Astrocyte (in vitro differentiated cells and primary cell): ENCODE data around the gene URM1. TPM values are rescaled to one million over a fixed set of nuclear protein-coding genes. Genes with fewer than 3 reads are reported as not detected.

Experiments used
- DNase-seq: peaks from one replicate; pipeline ENCODE4 v3.0.0-alpha.2; 2010; ENCODE audit warnings: low read depth
- FAIRE-seq: peaks from 2 replicates; lab custom pipeline; 2011; peaks lifted over from hg19 to GRCh38; lab: Jason Lieb, UNC
- H2AFZ ChIP-seq: 2 replicates; pipeline ENCODE4 v1.6.0; 2012; ENCODE audit warnings: low read depth, low read length, inconsistent platforms
- H3K27ac ChIP-seq: 2 replicates; pipeline ENCODE4 v1.5.1; 2011; ENCODE audit warnings: low read depth, low read length, inconsistent platforms
- H3K27me3 ChIP-seq: 2 replicates; pipeline ENCODE4 v1.6.0; 2011; ENCODE audit warnings: low read length, inconsistent platforms; ENCODE audit not compliant: insufficient read depth
- H3K36me3 ChIP-seq: 2 replicates; pipeline ENCODE4 v1.5.1; 2011; ENCODE audit warnings: low read length, inconsistent platforms; ENCODE audit not compliant: insufficient read depth
- H3K4me1 ChIP-seq: 2 replicates; pipeline ENCODE4 v1.5.1; 2011; ENCODE audit warnings: low read length, inconsistent platforms; ENCODE audit not compliant: insufficient read depth
- H3K4me2 ChIP-seq: 2 replicates; pipeline ENCODE4 v1.6.0; 2012; ENCODE audit warnings: low read length, inconsistent platforms
- H3K4me3 ChIP-seq: 2 replicates; pipeline ENCODE4 v1.5.1; 2011; ENCODE audit warnings: low read depth, mild to moderate bottlenecking, low read length, inconsistent platforms; ENCODE audit not compliant: insufficient read depth
- H3K79me2 ChIP-seq: 2 replicates; pipeline ENCODE4 v1.6.0; 2012; ENCODE audit warnings: mild to moderate bottlenecking, low read length, inconsistent platforms; ENCODE audit not compliant: insufficient read depth
- H3K9ac ChIP-seq: 2 replicates; pipeline ENCODE4 v1.6.0; 2012; ENCODE audit warnings: mild to moderate bottlenecking, low read length, inconsistent platforms
- H3K9me3 ChIP-seq: 2 replicates; pipeline ENCODE4 v1.5.1; 2012; ENCODE audit warnings: low read depth, mild to moderate bottlenecking, low read length, inconsistent platforms; ENCODE audit not compliant: insufficient read depth
- H4K20me1 ChIP-seq: 2 replicates; pipeline ENCODE4 v1.6.0; 2012; ENCODE audit warnings: low read length, inconsistent platforms; ENCODE audit not compliant: insufficient read depth
- H3K27ac Mint-ChIP-seq: one replicate; pipeline ENCODE4 v1.8.0; 2021; ENCODE audit warnings: mild to moderate bottlenecking, mixed read lengths; ENCODE audit not compliant: unreplicated experiment
- H3K27me3 Mint-ChIP-seq: one replicate; pipeline ENCODE4 v1.8.0; 2021; ENCODE audit warnings: low read depth, mixed read lengths; ENCODE audit not compliant: unreplicated experiment
- H3K36me3 Mint-ChIP-seq: one replicate; pipeline ENCODE4 v1.8.0; 2021; ENCODE audit warnings: low read depth, mixed read lengths; ENCODE audit not compliant: unreplicated experiment
- H3K4me1 Mint-ChIP-seq: one replicate; pipeline ENCODE4 v1.8.0; 2021; ENCODE audit warnings: low read depth, mixed read lengths; ENCODE audit not compliant: unreplicated experiment
- H3K4me3 Mint-ChIP-seq: one replicate; pipeline ENCODE4 v1.8.0; 2021; ENCODE audit warnings: mild to moderate bottlenecking, moderate library complexity, mixed read lengths; ENCODE audit not compliant: unreplicated experiment
- H3K9me3 Mint-ChIP-seq: one replicate; pipeline ENCODE4 v1.8.0; 2021; ENCODE audit warnings: mild to moderate bottlenecking, mixed read lengths; ENCODE audit not compliant: unreplicated experiment
- EZH2 ChIP-seq: IDR thresholded peaks from 2 replicates; pipeline ENCODE4 v1.6.1; 2012; ENCODE audit warnings: mild to moderate bottlenecking, low read length, inconsistent platforms; ENCODE audit not compliant: insufficient read depth
- total RNA-seq: library from RNA; stranded (reverse); gene quantifications from 2 replicates; pipeline ENCODE4 v1.2.1, GENCODE V29; 2021
- TF ChIP-seq, protein P1 (sequence below): IDR thresholded peaks from 2 replicates; pipeline ENCODE4 v1.5.1; 2011; ENCODE audit warnings: low read depth, mild to moderate bottlenecking, inconsistent platforms, low read length, moderate library complexity; ENCODE audit not compliant: insufficient read depth

Gene URM1
- total RNA-seq, 1 donor from 2014 or later, result 50.7 TPM

DNA sequence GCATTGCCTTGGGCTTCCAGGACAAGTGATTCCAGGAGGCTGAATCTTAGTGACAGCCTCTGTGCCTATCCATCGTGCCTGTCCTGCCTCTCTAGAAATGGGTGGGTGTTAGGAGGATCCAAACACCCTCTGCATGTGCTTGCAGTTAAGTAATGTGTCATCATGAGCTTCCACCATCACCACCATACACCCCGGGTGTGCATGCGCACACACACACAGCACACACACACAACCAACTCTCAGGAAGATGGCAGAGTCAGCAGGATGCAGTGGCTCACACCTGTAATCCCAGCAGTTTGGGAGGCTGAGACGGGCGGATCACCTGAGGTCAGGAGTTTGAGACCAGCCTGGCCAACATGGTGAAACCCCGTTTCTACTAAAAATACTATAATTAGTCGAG lies 26.7 kb downstream of the URM1 start:
- H3K36me3 Mint-ChIP-seq, result peaks cover 4% of the 10 kb centered on the region
- H3K4me3 Mint-ChIP-seq, result no peak overlapping the region
- no peaks in the 10 kb centered on the region for H3K4me1 ChIP-seq
- peaks cover 9% of the 10 kb centered on the region for H3K9me3 Mint-ChIP-seq
- H3K27me3 Mint-ChIP-seq, result peaks cover 55% of the 10 kb centered on the region
- no peaks in the 10 kb centered on the region for H3K36me3 ChIP-seq
- no peak overlapping the region for H3K9ac ChIP-seq
- H3K4me1 Mint-ChIP-seq, result peaks cover 9% of the 10 kb centered on the region
- FAIRE-seq, result no peak
- H3K79me2 ChIP-seq, result no peaks in the 10 kb centered on the region
- no peak overlapping the region for H3K4me2 ChIP-seq
- DNase-seq, result no peak
- H3K27ac Mint-ChIP-seq, result no peak overlapping the region
- H4K20me1 ChIP-seq, result peaks cover 12% of the 10 kb centered on the region
- TF ChIP-seq, protein P1, sequence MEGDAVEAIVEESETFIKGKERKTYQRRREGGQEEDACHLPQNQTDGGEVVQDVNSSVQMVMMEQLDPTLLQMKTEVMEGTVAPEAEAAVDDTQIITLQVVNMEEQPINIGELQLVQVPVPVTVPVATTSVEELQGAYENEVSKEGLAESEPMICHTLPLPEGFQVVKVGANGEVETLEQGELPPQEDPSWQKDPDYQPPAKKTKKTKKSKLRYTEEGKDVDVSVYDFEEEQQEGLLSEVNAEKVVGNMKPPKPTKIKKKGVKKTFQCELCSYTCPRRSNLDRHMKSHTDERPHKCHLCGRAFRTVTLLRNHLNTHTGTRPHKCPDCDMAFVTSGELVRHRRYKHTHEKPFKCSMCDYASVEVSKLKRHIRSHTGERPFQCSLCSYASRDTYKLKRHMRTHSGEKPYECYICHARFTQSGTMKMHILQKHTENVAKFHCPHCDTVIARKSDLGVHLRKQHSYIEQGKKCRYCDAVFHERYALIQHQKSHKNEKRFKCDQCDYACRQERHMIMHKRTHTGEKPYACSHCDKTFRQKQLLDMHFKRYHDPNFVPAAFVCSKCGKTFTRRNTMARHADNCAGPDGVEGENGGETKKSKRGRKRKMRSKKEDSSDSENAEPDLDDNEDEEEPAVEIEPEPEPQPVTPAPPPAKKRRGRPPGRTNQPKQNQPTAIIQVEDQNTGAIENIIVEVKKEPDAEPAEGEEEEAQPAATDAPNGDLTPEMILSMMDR, result no peak
- no peak for TF ChIP-seq EZH2
- no peak overlapping the region for H3K27ac ChIP-seq
- no peak overlapping the region for H2AFZ ChIP-seq
- H3K4me3 ChIP-seq, result no peak overlapping the region
- no peaks in the 10 kb centered on the region for H3K9me3 ChIP-seq
- peaks cover 25% of the 10 kb centered on the region for H3K27me3 ChIP-seq

DNA sequence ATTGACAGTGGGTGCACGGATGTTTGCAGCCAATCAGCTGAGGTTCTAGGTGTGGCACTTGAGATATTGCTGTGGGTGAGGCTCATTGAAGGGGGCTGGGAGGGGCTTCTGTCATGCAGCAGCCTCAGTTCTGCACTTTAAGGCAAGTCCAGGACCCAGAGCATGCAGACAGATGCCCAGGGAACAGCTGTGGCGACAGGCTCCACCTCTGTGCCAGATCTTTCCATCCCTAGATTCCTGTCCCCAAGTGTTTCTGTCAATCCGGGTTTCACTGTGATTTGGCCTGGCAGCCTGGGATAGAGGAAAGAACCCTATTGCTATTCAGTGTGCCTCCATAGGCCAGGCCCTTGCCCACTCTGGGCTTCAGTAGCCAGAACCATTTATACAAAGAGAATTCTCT lies 28.7 kb downstream of the URM1 start:
- Histone ChIP-seq H3K9me3 (no peaks in the 10 kb centered on the region), H3K79me2 (no peaks in the 10 kb centered on the region), H2AFZ (no peak overlapping the region), H3K27me3 (peaks cover 13% of the 10 kb centered on the region), H3K27ac (no peak overlapping the region), H4K20me1 (no peaks in the 10 kb centered on the region), H3K36me3 (no peaks in the 10 kb centered on the region), H3K4me2 (no peak overlapping the region), H3K4me3 (no peak overlapping the region), H3K4me1 (no peaks in the 10 kb centered on the region), H3K9ac (no peak overlapping the region)
- no peak for FAIRE-seq
- H3K9me3 Mint-ChIP-seq, result peaks cover 6% of the 10 kb centered on the region
- H3K27ac Mint-ChIP-seq, result no peak overlapping the region
- no peaks in the 10 kb centered on the region for H3K4me1 Mint-ChIP-seq
- peaks cover 4% of the 10 kb centered on the region for H3K36me3 Mint-ChIP-seq
- no peak for DNase-seq
- no peak for TF ChIP-seq EZH2
- TF ChIP-seq, protein P1, result no peak
- H3K27me3 Mint-ChIP-seq, result peaks cover 40% of the 10 kb centered on the region
- H3K4me3 Mint-ChIP-seq, result no peak overlapping the region

DNA sequence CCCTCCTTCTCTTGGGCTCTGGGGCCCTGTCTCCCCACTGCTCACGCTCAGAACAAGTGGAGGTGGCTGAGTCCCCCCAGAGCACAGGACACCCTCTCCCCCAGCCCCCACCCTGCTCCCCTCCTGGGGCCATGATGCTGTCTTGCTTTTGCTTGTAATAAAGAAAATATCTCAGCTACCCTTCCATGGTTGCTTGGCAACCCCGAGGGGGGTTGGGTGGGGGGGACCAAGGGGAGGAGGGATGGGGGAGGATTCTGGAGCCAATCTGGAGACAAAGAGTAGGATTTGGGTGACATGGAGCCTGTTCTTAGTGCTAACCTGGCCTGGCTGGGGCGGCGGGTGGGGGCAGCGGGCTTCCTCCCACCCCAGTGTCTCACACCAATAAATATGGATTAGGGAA lies 33.4 kb downstream of the URM1 start:
- Mint-ChIP-seq H3K36me3 (peaks cover 3% of the 10 kb centered on the region), H3K9me3 (peaks cover 2% of the 10 kb centered on the region)

More for the DNA sequence above, 33.4 kb downstream of the URM1 start:
- Histone ChIP-seq H3K9ac (no peak overlapping the region), H3K36me3 (no peaks in the 10 kb centered on the region), H4K20me1 (no peaks in the 10 kb centered on the region), H3K4me1 (peaks cover 12% of the 10 kb centered on the region), H2AFZ (no peak overlapping the region), H3K79me2 (no peaks in the 10 kb centered on the region), H3K27ac (no peak overlapping the region), H3K4me2 (no peak overlapping the region), H3K27me3 (no peaks in the 10 kb centered on the region), H3K9me3 (no peaks in the 10 kb centered on the region), H3K4me3 (no peak overlapping the region)
- no peak overlapping the region for H3K4me3 Mint-ChIP-seq
- FAIRE-seq, result no peak
- H3K4me1 Mint-ChIP-seq, result peaks cover 9% of the 10 kb centered on the region
- H3K27ac Mint-ChIP-seq, result no peak overlapping the region
- peaks cover 31% of the 10 kb centered on the region for H3K27me3 Mint-ChIP-seq
- TF ChIP-seq, protein P1, result no peak
- no peak for TF ChIP-seq EZH2
- no peak for DNase-seq
